Activated CD4-positive, alpha-beta T cell treated with anti-CD3 and anti-CD28 coated beads, Interleukin-2, amount 50 U/mL, for 24 hours (primary cell): ENCODE results near the gene HMGXB4.
A peak's percentile ranks its signal among the peaks of the same experiment; 100 is the strongest.
"Not testable (repeated sequence)": the region's sequence is repeated elsewhere in the genome, so short reads cannot be mapped to it uniquely, and the experiment has no call there.

Source experiments
- DNase-seq, 2 donors: peaks; one replicate each; pipeline ENCODE4 v3.0.0-alpha.2; 2020; ENCODE audit warnings: low read depth in 1 of 2, low spot score in 1 of 2

The HMGXB4 gene

GRCh38 chr22:35257321-35258190 is at the start of gene HMGXB4:
Gene HMGXB4, plus strand, starts transcription at chr22:35257493. Its CDS starts 4,898 bp downstream, at chr22:35262391.
- DNase-seq = peak; percentile 73 to 85

- no peak for DNase-seq
These were observed 49.3 kb upstream of the HMGXB4 start for GRCh38 chr22:35208003-35208402.

- no peak for DNase-seq
These were observed 48.1 kb upstream of the HMGXB4 start for GRCh38 chr22:35209203-35209602.

- DNase-seq = no peak
These were observed 45.3 kb upstream of the HMGXB4 start for GRCh38 chr22:35212009-35212408.

GRCh38 chr22:35212996-35213395 is 44.3 kb upstream of the HMGXB4 start:
- no peak for DNase-seq

- DNase-seq = no peak
These were observed 42.3 kb upstream of the HMGXB4 start for GRCh38 chr22:35214968-35215367.

GRCh38 chr22:35215993-35216392 is 41.3 kb upstream of the HMGXB4 start:
- DNase-seq = no peak

GRCh38 chr22:35217527-35217926 is 39.8 kb upstream of the HMGXB4 start:
- DNase-seq = no peak

GRCh38 chr22:35218079-35218478 is 39.2 kb upstream of the HMGXB4 start:
- DNase-seq = no peak

- no peak for DNase-seq
These were observed 38.3 kb upstream of the HMGXB4 start for GRCh38 chr22:35219012-35219411.

GRCh38 chr22:35220221-35220620 is 37.1 kb upstream of the HMGXB4 start:
- no peak for DNase-seq

GRCh38 chr22:35225010-35225409 is 32.3 kb upstream of the HMGXB4 start:
- DNase-seq = no peak

GRCh38 chr22:35226958-35227647 is 30.2 kb upstream of the HMGXB4 start:
- no peak for DNase-seq

- no peak for DNase-seq
These were observed 27.4 kb upstream of the HMGXB4 start for GRCh38 chr22:35229865-35230264.

GRCh38 chr22:35230417-35230816 is 26.9 kb upstream of the HMGXB4 start:
- DNase-seq = no peak

- no peak for DNase-seq
These were observed 26.3 kb upstream of the HMGXB4 start for GRCh38 chr22:35230839-35231584.

GRCh38 chr22:35231585-35232084 is 25.7 kb upstream of the HMGXB4 start:
- DNase-seq = peak; percentile 45 to 56

- not testable (repeated sequence) for DNase-seq
These were observed 18.5 kb upstream of the HMGXB4 start for GRCh38 chr22:35238749-35239148.

GRCh38 chr22:35244507-35244906 is 12.8 kb upstream of the HMGXB4 start:
- DNase-seq = not testable (repeated sequence)

GRCh38 chr22:35250156-35250555 is 7.1 kb upstream of the HMGXB4 start:
- DNase-seq = no peak

- DNase-seq = no peak
These were observed 3.3 kb upstream of the HMGXB4 start for GRCh38 chr22:35253946-35254345.

GRCh38 chr22:35257002-35257320 is 332 bp upstream of the HMGXB4 start:
- DNase-seq = no peak
